SK-N-SH treated with all-trans-retinoic acid at 6 μM for 48 hours (cell line): ENCODE results near the gene CTSD.

Experiments used
- ESRRG ChIP-seq: fragments of 250-450 bp; sonication (Bioruptor Pico); IDR thresholded peaks from 2 replicates; pipeline ENCODE4 v1.6.1; 2021; ENCODE audit warnings: mild to moderate bottlenecking
- TCF4 ChIP-seq: fragments of 250-450 bp; sonication (Bioruptor Pico); IDR thresholded peaks from 2 replicates; pipeline ENCODE4 v1.8.0; 2021; ENCODE audit warnings: mild to moderate bottlenecking, moderate library complexity, borderline replicate concordance
- ZFP30 ChIP-seq: fragments of 450-650 bp; formaldehyde crosslinking; IDR thresholded peaks from 2 replicates; pipeline ENCODE4 v1.5.0; 2022; ENCODE audit warnings: mild to moderate bottlenecking, moderate library complexity

DNA sequence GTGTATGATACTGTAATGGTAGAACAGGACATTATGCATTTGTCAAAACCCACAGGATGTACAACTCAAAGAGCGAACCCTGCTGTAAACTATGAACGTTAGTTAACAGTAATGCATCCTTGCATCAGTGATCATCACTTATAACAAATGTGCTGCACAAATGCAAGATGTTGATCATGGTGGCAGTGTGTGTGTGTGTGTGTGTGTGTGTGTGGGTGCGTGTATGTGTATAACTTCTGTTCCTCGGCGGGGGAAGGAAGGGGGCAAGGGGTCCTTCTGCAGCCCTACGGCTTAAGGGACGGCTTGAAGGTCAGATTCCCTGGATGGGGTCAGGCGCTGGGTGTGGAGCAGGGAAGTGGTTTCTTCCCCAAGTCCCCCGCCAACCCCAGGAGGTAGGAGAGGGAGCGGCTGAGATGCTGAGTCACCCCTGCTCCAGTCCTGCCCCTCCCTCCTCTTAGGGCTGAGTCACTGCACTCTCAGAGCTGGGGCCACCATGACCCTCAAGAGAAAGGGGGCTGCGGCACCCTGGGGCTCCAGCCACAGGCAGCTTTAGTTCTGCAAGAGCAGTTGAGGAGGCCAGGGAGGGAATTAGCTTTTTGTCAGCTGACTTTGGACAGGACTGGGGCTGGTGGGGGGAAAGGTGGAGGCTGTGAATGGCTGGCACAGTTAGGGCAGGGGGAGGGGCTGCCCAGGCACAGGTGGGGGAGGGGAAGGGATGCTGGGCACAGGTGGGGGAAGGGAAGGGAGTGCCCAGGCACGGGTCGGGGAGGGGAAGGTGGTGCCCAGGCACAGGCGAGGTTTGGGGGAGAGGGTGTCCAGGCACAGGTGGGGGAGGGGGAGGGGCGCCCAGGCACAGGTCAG, 8.8 kb upstream of the CTSD start:
- TF ChIP-seq ESRRG (CRISPR knock-in tag), result no peak
- no peak for TF ChIP-seq ZFP30
- no peak for TF ChIP-seq TCF4 (CRISPR knock-in tag)
